ENCODE results near the gene NOSTRIN.
A peak's percentile ranks its signal among the peaks of the same experiment; 100 is the strongest.
"Not testable (repeated sequence)": the region's sequence is repeated elsewhere in the genome, so short reads cannot be mapped to it uniquely, and the experiment has no call there.

The NOSTRIN gene

GRCh38 chr2:168816369-168816768 lies 13.9 kb downstream of the NOSTRIN start:
- DNase-seq, result no peak

GRCh38 chr2:168819050-168819715 lies 16.7 kb downstream of the NOSTRIN start:
- intact Hi-C loops (cut with DNase I), result no loop called here
- no peak for DNase-seq

More at GRCh38 chr2:168816369-168816768, 13.9 kb downstream of the NOSTRIN start:
- intact Hi-C loops (cut with DNase I), result no loop called here

DNA sequence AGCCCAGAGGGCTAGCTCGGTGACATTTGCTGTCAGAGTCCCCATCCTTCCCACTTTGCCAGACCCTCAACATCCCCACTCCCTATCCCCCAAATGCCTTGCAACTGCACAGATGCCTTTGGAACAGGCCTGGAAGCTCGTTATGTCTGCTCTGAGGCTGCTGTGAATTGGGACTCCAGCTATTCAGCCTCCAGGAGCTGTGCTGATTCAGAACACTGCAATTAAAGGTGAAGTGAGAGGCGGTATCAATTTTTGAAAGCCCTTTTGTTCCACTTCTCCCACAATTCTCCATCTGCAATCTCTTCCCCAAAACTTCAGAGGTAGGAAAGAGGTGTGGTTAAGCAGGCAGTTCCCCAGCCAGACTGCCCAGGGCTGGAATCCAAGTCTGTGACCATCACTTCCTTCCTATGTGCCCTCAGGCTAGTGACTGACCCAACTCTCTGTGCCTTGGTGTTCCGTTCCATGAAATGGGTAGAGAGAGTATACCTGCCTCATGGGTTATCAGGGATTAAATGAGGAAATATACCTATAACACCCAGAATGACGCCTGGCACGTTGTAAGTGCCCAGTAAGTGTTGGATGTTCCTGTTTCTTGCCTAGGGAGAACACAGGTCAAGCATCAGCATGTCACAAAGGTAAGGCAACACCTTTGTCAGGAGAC lies 17.5 kb downstream of the NOSTRIN start:
- DNase-seq, result no peak
- intact Hi-C loops (cut with DNase I), result no loop called here

DNA sequence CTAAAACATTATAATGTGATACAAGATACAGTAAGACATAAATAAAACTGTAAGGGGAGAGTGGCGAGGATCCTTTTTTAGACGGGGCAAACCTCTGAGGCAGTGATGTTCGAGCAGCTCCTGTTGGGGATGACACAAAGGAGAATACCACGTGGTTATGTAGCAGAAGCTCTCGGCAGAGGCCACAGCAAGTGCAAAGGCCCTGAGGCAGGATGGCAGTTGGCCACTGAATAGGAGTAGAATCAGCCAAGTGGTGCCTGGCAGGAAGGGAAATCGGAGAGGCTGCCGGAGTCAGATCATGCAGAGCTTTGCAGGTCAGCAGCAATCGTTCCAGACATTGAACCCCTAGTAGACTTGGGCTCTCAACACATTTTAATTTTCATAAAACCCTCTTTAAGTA lies 19.1 kb downstream of the NOSTRIN start:
- intact Hi-C loops (cut with DNase I), result no loop called here
- DNase-seq, result no peak

DNA sequence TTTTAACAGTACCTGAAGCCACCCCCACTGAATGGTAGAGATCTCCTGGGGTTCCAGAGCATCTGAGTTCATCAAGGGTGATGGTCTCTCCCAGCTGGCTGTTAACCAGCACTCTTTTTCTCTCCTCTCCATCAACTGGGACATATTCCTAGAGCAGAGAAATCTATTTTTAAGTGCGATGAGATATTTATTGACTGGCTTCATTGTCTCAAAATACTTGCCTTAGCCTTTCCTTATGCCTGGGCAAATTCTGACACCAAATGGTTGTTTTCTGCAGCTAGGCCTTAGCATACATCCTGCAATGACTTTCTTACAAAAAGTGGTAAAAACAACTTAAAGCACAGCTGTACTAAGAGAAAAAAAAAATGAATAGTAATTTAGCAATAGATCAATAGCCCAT lies 19.6 kb downstream of the NOSTRIN start:
- intact Hi-C loops (cut with DNase I), result no loop called here
- DNase-seq, result no peak

DNA sequence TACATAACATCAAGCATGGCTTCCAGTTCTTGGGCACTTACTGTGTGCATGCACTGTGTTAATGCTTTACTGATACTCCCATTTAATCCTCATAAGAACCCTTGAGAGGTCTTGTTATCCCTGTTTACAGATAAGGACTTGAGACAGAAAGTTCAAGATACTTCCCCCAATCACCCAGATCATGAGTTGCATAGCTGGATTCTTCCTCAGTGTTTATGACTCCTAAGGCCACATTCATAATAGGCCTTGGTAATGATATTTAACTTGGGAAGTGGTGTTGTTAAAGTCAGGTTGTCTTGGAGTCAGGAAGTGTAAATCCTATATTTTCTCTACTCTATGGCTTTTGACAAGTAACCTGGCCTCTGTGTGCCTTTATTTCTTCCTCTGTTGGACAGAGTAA lies 22.7 kb downstream of the NOSTRIN start:
- intact Hi-C loops (cut with DNase I), result no loop called here

GRCh38 chr2:168830958-168831357 lies 28.5 kb downstream of the NOSTRIN start:
- DNase-seq, result no peak
- intact Hi-C loops (cut with DNase I), result no loop called here

More for the DNA sequence above, 22.7 kb downstream of the NOSTRIN start:
- no peak for DNase-seq

GRCh38 chr2:168831662-168832061 lies 29.2 kb downstream of the NOSTRIN start:
- intact Hi-C loops (cut with DNase I), result no loop called here
- no peak for DNase-seq

- DNase-seq, result no peak
- intact Hi-C loops (cut with DNase I), result no loop called here
Measured at GRCh38 chr2:168835969-168836368, 33.5 kb downstream of the NOSTRIN start.

- intact Hi-C loops (cut with DNase I), result no loop called here
Measured at GRCh38 chr2:168841445-168841844, 39.0 kb downstream of the NOSTRIN start.

DNA sequence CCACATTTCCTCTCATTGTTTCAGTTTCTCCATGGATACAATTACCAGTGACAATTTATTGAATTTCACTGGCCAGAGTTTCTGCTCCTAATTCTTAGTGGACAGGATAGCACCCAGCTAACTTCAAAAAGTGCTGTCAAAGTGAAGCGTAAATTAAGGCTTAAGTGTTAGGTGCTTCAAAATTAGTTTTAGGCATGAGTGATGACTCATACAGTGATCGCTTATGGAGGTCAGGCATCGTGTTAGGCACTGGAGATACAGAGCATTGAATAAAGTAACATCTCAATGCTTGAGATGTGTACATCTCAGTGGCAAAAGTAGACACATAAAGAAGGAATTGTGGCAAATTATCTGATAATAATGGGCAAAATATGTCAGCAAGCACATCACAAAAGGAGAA lies 40.8 kb downstream of the NOSTRIN start:
- no peak for DNase-seq
- intact Hi-C loops (cut with DNase I), result no loop called here

More at GRCh38 chr2:168841445-168841844, 39.0 kb downstream of the NOSTRIN start:
- no peak for DNase-seq

GRCh38 chr2:168848225-168848624 lies 45.8 kb downstream of the NOSTRIN start:
- DNase-seq, result no peak
- intact Hi-C loops (cut with DNase I), result no loop called here

GRCh38 chr2:168849610-168850009 lies 47.2 kb downstream of the NOSTRIN start:
- DNase-seq, result no peak
- intact Hi-C loops (cut with DNase I), result no loop called here

GRCh38 chr2:168850846-168851245 lies 48.4 kb downstream of the NOSTRIN start:
- no peak for DNase-seq
- intact Hi-C loops (cut with DNase I), result no loop called here

GRCh38 chr2:168851674-168852320 lies 49.4 kb downstream of the NOSTRIN start:
- intact Hi-C loops (cut with DNase I), result no loop called here
- peak in 9 of 10 donors; percentile 15 to 89 (median 60) for DNase-seq

DNA sequence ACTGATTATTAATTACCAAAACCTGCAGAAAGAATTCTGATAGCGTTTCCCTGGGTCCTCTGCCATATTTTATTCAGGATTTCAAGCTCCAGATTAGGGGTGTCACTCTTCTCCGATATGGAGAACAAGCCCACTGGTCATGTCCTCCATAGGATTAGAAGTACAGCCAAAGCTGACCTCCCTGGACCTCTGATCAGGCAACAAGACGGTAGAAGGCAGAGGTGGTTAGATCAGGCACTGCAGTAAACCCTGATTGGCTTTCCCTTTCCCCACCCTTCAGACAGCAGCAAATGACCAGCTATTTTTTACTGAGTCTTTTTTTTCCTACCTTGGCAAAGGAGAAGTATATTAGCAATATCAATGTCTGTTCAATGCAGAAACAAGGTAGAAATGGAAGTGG lies 50.0 kb downstream of the NOSTRIN start:
- intact Hi-C loops (cut with DNase I), result no loop called here
- no peak for DNase-seq

DNA sequence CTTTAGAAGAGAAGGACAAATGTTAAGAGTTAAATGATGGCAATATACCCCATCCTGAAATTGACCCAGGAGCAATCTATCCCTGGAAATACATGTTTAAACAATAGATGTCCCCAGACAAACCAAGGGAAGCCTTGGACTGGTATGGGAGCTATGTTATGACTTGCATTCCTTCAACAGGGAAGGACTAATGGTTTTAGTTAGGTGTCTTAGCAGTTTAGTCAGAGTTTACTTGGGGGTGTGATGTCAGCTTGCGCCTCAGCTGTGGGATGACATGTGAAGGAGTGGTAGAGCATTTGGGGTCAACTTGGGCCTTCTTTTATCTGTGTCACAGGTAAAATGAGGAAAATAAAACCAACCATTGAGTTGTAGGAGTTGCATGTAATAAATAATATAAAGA lies 51.0 kb downstream of the NOSTRIN start:
- no peak for DNase-seq
- intact Hi-C loops (cut with DNase I), result no loop called here

GRCh38 chr2:168854651-168855050 lies 52.2 kb downstream of the NOSTRIN start:
- DNase-seq, result no peak
- intact Hi-C loops (cut with DNase I), result no loop called here

DNA sequence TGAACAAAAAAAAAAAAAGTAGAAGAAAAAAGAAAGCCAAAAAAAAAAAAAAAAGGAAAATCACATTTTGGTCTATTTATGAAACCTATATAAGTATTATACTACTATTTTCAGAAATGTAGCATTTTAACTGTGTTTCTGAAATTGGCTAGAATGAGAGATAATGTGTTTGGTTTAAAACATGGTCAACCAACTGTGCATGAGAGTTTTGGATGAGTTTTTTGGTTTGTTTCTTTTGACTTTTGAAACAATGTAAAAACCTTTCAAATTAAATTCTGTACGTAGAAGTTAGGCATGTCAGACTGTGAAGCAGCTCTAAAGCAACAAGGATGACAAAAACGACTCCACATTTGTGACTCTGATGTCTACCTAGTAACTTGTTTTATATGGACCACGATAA lies 53.2 kb downstream of the NOSTRIN start:
- no peak for DNase-seq
- intact Hi-C loops (cut with DNase I), result no loop called here

DNA sequence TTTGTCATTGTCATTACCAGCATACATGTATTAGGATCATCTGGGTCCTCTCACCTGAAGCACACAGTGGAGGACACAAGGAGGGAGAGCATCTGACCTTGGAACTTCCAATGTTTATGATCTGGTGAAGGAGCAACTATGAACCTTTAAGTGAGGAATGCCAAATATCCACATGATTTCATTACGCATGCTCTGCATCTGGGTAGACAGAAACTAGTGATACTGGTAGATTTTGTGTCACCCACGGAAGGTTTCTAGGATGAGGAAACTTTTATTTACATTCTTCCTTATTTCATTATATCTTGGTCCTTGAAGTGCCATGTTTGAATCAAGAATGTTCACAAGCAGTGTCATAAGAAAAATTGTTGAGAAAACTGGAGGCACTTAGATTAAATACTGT lies 55.7 kb downstream of the NOSTRIN start:
- intact Hi-C loops (cut with DNase I), result no loop called here
- no peak for DNase-seq

GRCh38 chr2:168867164-168867563 lies 64.7 kb downstream of the NOSTRIN start:
- DNase-seq; intact Hi-C loops (cut with DNase I): not testable (repeated sequence)

DNA sequence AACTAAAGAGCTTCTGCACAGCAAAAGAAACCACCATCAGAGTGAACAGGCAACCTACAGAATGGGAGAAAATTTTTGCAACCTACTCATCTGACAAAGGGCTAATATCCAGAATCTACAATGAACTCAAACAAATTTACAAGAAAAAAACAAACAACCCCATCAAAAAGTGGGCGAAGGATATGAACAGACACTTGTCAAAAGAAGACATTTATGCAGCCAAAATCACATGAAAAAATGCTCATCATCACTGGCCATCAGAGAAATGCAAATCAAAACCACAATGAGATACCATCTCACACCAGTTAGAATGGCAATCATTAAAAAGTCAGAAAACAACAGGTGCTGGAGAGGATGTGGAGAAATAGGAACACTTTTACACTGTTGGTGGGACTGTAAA lies 67.9 kb downstream of the NOSTRIN start:
- DNase-seq; intact Hi-C loops (cut with DNase I): not testable (repeated sequence)
